Astrocyte (in vitro differentiated cells and primary cell): ENCODE data around the gene EGLN1. TPM values are rescaled to one million over a fixed set of nuclear protein-coding genes. Genes with fewer than 3 reads are reported as not detected.

Experiments used
- DNase-seq: peaks from one replicate; pipeline ENCODE4 v3.0.0-alpha.2; 2010; ENCODE audit warnings: low read depth
- FAIRE-seq: peaks from 2 replicates; lab custom pipeline; 2011; peaks lifted over from hg19 to GRCh38; lab: Jason Lieb, UNC
- H2AFZ ChIP-seq: 2 replicates; pipeline ENCODE4 v1.6.0; 2012; ENCODE audit warnings: low read depth, low read length, inconsistent platforms
- H3K27ac ChIP-seq: 2 replicates; pipeline ENCODE4 v1.5.1; 2011; ENCODE audit warnings: low read depth, low read length, inconsistent platforms
- H3K27me3 ChIP-seq: 2 replicates; pipeline ENCODE4 v1.6.0; 2011; ENCODE audit warnings: low read length, inconsistent platforms; ENCODE audit not compliant: insufficient read depth
- H3K36me3 ChIP-seq: 2 replicates; pipeline ENCODE4 v1.5.1; 2011; ENCODE audit warnings: low read length, inconsistent platforms; ENCODE audit not compliant: insufficient read depth
- H3K4me1 ChIP-seq: 2 replicates; pipeline ENCODE4 v1.5.1; 2011; ENCODE audit warnings: low read length, inconsistent platforms; ENCODE audit not compliant: insufficient read depth
- H3K4me2 ChIP-seq: 2 replicates; pipeline ENCODE4 v1.6.0; 2012; ENCODE audit warnings: low read length, inconsistent platforms
- H3K4me3 ChIP-seq: 2 replicates; pipeline ENCODE4 v1.5.1; 2011; ENCODE audit warnings: low read depth, mild to moderate bottlenecking, low read length, inconsistent platforms; ENCODE audit not compliant: insufficient read depth
- H3K79me2 ChIP-seq: 2 replicates; pipeline ENCODE4 v1.6.0; 2012; ENCODE audit warnings: mild to moderate bottlenecking, low read length, inconsistent platforms; ENCODE audit not compliant: insufficient read depth
- H3K9ac ChIP-seq: 2 replicates; pipeline ENCODE4 v1.6.0; 2012; ENCODE audit warnings: mild to moderate bottlenecking, low read length, inconsistent platforms
- H3K9me3 ChIP-seq: 2 replicates; pipeline ENCODE4 v1.5.1; 2012; ENCODE audit warnings: low read depth, mild to moderate bottlenecking, low read length, inconsistent platforms; ENCODE audit not compliant: insufficient read depth
- H4K20me1 ChIP-seq: 2 replicates; pipeline ENCODE4 v1.6.0; 2012; ENCODE audit warnings: low read length, inconsistent platforms; ENCODE audit not compliant: insufficient read depth
- H3K27ac Mint-ChIP-seq: one replicate; pipeline ENCODE4 v1.8.0; 2021; ENCODE audit warnings: mild to moderate bottlenecking, mixed read lengths; ENCODE audit not compliant: unreplicated experiment
- H3K27me3 Mint-ChIP-seq: one replicate; pipeline ENCODE4 v1.8.0; 2021; ENCODE audit warnings: low read depth, mixed read lengths; ENCODE audit not compliant: unreplicated experiment
- H3K36me3 Mint-ChIP-seq: one replicate; pipeline ENCODE4 v1.8.0; 2021; ENCODE audit warnings: low read depth, mixed read lengths; ENCODE audit not compliant: unreplicated experiment
- H3K4me1 Mint-ChIP-seq: one replicate; pipeline ENCODE4 v1.8.0; 2021; ENCODE audit warnings: low read depth, mixed read lengths; ENCODE audit not compliant: unreplicated experiment
- H3K4me3 Mint-ChIP-seq: one replicate; pipeline ENCODE4 v1.8.0; 2021; ENCODE audit warnings: mild to moderate bottlenecking, moderate library complexity, mixed read lengths; ENCODE audit not compliant: unreplicated experiment
- H3K9me3 Mint-ChIP-seq: one replicate; pipeline ENCODE4 v1.8.0; 2021; ENCODE audit warnings: mild to moderate bottlenecking, mixed read lengths; ENCODE audit not compliant: unreplicated experiment
- EZH2 ChIP-seq: IDR thresholded peaks from 2 replicates; pipeline ENCODE4 v1.6.1; 2012; ENCODE audit warnings: mild to moderate bottlenecking, low read length, inconsistent platforms; ENCODE audit not compliant: insufficient read depth
- total RNA-seq: library from RNA; stranded (reverse); gene quantifications from 2 replicates; pipeline ENCODE4 v1.2.1, GENCODE V29; 2021
- TF ChIP-seq, protein P1 (sequence below): IDR thresholded peaks from 2 replicates; pipeline ENCODE4 v1.5.1; 2011; ENCODE audit warnings: low read depth, mild to moderate bottlenecking, inconsistent platforms, low read length, moderate library complexity; ENCODE audit not compliant: insufficient read depth

EGLN1 gene
- total RNA-seq, 1 donor from 2014 or later = 34.5 TPM

DNA sequence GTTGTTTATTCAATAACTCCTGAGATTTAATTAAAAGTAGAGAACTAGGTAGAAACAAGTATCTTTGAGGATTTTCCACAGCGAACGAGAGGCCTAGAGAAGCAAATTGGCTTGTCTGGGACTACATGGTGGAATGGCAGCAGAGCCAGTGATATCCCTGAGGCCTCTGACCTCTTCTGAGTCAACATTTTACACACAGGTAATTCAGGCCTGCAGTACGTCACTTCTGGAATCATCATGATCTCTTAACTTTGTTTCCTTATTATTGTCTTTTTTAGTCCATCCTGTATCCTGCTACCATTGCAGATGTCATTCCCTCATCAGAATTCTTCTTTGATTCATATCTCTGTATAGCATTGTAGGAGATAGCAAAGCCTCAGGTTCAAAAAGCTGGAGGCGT lies 74.1 kb downstream of the EGLN1 start:
- no peak overlapping the region for H3K4me3 Mint-ChIP-seq
- no peaks in the 10 kb centered on the region for H3K27me3 Mint-ChIP-seq
- H3K9ac ChIP-seq = no peak overlapping the region
- no peak for DNase-seq
- no peaks in the 10 kb centered on the region for H3K4me1 Mint-ChIP-seq
- no peaks in the 10 kb centered on the region for H3K27me3 ChIP-seq
- no peaks in the 10 kb centered on the region for H3K9me3 Mint-ChIP-seq
- no peaks in the 10 kb centered on the region for H3K4me1 ChIP-seq
- no peak for FAIRE-seq
- H3K27ac ChIP-seq = no peak overlapping the region
- no peak overlapping the region for H3K4me2 ChIP-seq
- H2AFZ ChIP-seq = no peak overlapping the region
- no peak overlapping the region for H3K4me3 ChIP-seq
- H3K27ac Mint-ChIP-seq = no peak overlapping the region
- H3K36me3 ChIP-seq = peaks cover 26% of the 10 kb centered on the region
- H3K79me2 ChIP-seq = peaks cover 14% of the 10 kb centered on the region
- peaks cover 11% of the 10 kb centered on the region for H4K20me1 ChIP-seq
- no peaks in the 10 kb centered on the region for H3K36me3 Mint-ChIP-seq
- no peak for TF ChIP-seq EZH2
- TF ChIP-seq, protein P1, sequence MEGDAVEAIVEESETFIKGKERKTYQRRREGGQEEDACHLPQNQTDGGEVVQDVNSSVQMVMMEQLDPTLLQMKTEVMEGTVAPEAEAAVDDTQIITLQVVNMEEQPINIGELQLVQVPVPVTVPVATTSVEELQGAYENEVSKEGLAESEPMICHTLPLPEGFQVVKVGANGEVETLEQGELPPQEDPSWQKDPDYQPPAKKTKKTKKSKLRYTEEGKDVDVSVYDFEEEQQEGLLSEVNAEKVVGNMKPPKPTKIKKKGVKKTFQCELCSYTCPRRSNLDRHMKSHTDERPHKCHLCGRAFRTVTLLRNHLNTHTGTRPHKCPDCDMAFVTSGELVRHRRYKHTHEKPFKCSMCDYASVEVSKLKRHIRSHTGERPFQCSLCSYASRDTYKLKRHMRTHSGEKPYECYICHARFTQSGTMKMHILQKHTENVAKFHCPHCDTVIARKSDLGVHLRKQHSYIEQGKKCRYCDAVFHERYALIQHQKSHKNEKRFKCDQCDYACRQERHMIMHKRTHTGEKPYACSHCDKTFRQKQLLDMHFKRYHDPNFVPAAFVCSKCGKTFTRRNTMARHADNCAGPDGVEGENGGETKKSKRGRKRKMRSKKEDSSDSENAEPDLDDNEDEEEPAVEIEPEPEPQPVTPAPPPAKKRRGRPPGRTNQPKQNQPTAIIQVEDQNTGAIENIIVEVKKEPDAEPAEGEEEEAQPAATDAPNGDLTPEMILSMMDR = no peak
- H3K9me3 ChIP-seq = no peaks in the 10 kb centered on the region

DNA sequence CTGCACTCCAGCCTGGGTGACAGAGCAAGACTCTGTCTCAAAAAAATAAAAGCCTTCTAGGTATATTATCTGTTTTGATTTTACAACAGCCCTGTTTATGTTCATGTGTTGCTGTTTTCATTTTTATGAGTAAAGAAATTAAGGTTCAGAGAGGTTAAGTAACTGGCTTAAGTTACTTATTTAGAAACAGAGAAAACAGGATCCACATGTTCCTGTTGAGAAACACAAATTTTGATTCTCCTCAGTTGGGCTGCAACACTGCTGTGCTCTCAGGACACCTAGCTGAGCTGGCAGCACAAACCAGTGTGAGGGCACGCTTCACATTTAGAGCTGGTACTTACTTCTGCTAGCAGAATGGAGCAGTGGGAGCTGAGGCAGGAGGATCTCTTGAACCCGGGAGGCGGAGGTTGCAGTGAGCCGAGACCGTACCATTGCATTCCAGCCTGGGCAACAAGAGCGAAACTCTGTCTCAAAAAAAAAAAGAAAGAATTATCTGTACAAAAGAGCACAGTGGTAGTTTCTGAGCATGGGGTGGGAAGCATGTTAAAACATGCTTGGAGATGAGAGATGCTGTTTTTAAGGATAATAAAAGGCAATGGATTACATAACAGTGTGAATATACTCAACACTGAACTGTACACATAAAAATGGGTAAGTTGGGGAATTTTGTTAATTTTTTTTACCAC lies 81.6 kb downstream of the EGLN1 start:
- Histone ChIP-seq H3K79me2 (peaks cover 68% of the 10 kb centered on the region), H4K20me1 (peaks cover 26% of the 10 kb centered on the region), H3K9ac (peak overlapping the region; percentile 8), H3K4me1 (peaks cover 24% of the 10 kb centered on the region), H3K27ac (no peak overlapping the region), H3K4me2 (no peak overlapping the region), H3K9me3 (no peaks in the 10 kb centered on the region), H3K36me3 (peaks cover 3% of the 10 kb centered on the region), H3K4me3 (no peak overlapping the region), H2AFZ (no peak overlapping the region), H3K27me3 (no peaks in the 10 kb centered on the region)
- FAIRE-seq (no peak), DNase-seq (no peak)
- Mint-ChIP-seq H3K9me3 (no peaks in the 10 kb centered on the region), H3K27me3 (no peaks in the 10 kb centered on the region), H3K4me1 (peaks cover 23% of the 10 kb centered on the region), H3K4me3 (peak overlapping the region; percentile 29), H3K27ac (peak overlapping the region; percentile 47), H3K36me3 (no peaks in the 10 kb centered on the region)
- TF ChIP-seq, protein P1 = no peak
